Skeletal muscle satellite cell (primary cell): ENCODE data around the gene CYP2R1.
"Not testable (repeated sequence)": the region's sequence is repeated elsewhere in the genome, so short reads cannot be mapped to it uniquely, and the experiment has no call there.

Source experiments
- H3K27me3 ChIP-seq: 2 replicates; pipeline ENCODE4 v1.7.0; 2013; ENCODE audit warnings: low read length; ENCODE audit not compliant: control insufficient read depth, insufficient read depth
- H3K36me3 ChIP-seq: 2 replicates; pipeline ENCODE4 v1.7.0; 2013; ENCODE audit warnings: mild to moderate bottlenecking, control low read depth, low read length; ENCODE audit not compliant: insufficient read depth
- H3K4me1 ChIP-seq: 2 replicates; pipeline ENCODE4 v1.7.0; 2013; ENCODE audit warnings: low read length; ENCODE audit not compliant: control insufficient read depth, insufficient read depth
- H3K4me2 ChIP-seq: 2 replicates; pipeline ENCODE4 v1.7.0; 2013; ENCODE audit warnings: mild to moderate bottlenecking, low read length
- H3K4me3 ChIP-seq: 2 replicates; pipeline ENCODE4 v1.7.0; 2013; ENCODE audit warnings: low read length
- H3K9ac ChIP-seq: 2 replicates; pipeline ENCODE4 v1.7.0; 2013; ENCODE audit warnings: mild to moderate bottlenecking, low read depth, low read length, moderate library complexity
- H3K9me3 ChIP-seq: replicated peaks from 2 replicates; pipeline ENCODE4 v1.7.0; 2013; ENCODE audit warnings: mild to moderate bottlenecking, control low read depth, low read length

CYP2R1 gene

DNA sequence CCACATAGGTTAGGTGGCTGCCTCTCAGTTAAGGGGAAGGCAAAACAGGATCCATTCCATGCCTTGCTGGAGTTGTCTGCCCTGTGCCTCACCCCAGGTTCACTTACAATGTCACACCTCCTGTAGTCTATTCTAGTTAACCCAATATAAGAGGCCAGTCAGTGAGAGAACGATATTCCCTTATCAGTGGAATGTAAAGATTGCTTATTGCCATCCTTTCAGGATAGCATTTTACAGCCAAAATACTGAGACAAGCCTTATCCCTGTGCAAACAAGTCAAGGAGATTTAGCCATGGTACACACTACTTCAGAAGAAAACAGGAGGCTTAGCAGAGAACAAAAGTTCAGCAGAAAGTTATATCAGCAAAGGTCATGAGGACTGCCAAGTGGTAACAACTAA, 5.5 kb downstream of the CYP2R1 start:
- Histone ChIP-seq H3K4me1 (peaks cover 4% of the 10 kb centered on the region), H3K9me3 (no peaks in the 10 kb centered on the region), H3K4me3 (no peak overlapping the region), H3K36me3 (no peaks in the 10 kb centered on the region), H3K27me3 (no peaks in the 10 kb centered on the region), H3K4me2 (no peak overlapping the region), H3K9ac (no peak overlapping the region)

DNA sequence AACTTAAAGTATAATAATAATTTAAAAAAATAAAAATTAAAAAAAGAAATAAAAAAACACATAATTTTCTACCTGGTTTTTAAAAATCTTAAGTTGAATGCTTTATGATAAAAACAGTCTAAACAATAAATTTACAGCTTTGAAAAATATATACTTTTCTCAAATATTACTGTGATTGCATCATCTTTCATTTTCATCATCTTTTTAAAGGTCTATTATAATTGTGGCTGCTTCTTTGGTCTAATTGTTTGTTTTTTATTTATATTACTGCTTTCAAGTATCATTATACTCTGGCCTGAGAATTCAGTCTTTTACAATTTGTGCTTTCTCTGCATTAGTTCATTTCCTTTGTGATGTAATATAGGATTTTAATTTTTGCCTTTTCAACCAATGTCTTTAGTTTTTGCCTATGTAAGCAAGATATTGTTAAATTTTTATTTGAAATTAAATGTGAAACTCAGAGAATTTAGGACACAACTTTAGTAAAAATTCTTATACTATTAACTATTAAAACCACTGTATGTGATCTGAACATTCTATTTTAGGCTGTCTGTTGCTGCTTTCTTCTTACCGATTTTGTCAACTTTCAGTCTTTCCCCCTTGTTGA, 7.3 kb downstream of the CYP2R1 start:
- H3K36me3 ChIP-seq: no peaks in the 10 kb centered on the region
- no peaks in the 10 kb centered on the region for H3K9me3 ChIP-seq
- H3K9ac ChIP-seq: no peak overlapping the region
- H3K4me2 ChIP-seq: no peak overlapping the region
- H3K27me3 ChIP-seq: no peaks in the 10 kb centered on the region
- no peaks in the 10 kb centered on the region for H3K4me1 ChIP-seq
- H3K4me3 ChIP-seq: no peak overlapping the region

DNA sequence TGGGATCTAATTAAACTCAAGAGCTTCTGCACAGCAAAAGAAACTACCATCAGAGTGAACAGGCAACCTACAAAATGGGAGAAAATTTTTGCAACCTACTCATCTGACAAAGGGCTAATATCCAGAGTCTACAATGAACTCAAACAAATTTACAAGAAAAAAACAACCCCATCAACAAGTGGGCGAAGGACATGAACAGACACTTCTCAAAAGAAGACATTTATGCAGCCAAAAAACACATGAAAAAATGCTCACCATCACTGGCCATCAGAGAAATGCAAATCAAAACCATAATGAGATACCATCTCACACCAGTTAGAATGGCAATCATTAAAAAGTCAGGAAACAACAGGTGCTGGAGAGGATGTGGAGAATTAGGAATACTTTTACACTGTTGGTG, 8.3 kb downstream of the CYP2R1 start:
- not testable (repeated sequence) for H3K4me1 ChIP-seq, H3K36me3 ChIP-seq, H3K9ac ChIP-seq, H3K9me3 ChIP-seq, H3K4me2 ChIP-seq, H3K27me3 ChIP-seq, H3K4me3 ChIP-seq

DNA sequence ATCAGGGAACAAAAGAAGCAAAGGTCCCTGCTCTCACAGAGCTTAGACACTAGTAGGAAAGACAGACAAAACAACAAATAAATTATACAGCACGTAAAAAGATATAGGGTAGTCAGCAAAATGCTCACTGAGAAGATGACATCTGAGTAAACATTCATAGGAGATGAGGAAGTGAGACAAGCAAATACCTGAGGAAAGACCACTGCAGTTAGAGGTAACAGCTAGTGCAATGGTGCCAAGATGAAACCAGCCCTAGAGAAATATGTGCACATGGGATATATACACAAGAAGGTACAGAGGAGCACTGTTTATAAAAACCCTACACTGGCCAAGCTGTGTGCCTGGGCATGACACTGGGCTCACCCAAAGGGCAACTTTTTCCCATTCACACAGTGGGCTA, 9.8 kb downstream of the CYP2R1 start:
- H3K4me1 ChIP-seq: no peaks in the 10 kb centered on the region

DNA sequence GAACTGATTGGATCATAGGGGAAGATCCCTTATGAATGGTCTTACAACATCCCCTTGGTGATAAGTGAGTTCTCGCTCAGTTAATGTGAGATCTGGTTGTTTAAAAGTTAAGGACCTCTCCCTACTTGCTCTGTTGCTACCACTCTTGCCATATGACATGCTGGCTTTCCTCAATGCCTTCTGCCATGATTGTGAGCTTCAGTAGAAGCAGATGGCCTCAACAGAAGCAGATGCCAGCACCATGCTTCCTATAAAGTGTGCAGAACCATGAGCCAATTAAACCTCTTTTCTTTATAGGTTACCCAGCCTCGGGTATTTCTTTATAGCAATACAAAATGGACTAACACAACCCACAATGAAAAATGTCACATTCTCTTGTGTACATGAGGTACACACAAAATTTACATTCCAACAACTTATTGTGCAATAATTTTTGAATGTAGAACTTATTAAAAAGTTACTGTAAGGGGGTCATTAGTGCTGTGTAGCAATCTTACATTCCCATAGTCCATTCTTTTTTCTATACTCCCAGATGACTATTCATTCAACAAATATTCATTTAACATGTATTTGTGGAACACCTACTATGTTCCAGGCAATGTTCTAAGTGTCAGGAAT, 10.3 kb downstream of the CYP2R1 start:
- peaks cover 11% of the 10 kb centered on the region for H3K36me3 ChIP-seq
- H3K27me3 ChIP-seq: no peaks in the 10 kb centered on the region
- H3K9me3 ChIP-seq: no peaks in the 10 kb centered on the region
- H3K4me1 ChIP-seq: no peaks in the 10 kb centered on the region
- no peak overlapping the region for H3K9ac ChIP-seq
- no peak overlapping the region for H3K4me3 ChIP-seq
- H3K4me2 ChIP-seq: no peak overlapping the region

More for the DNA sequence above, 9.8 kb downstream of the CYP2R1 start:
- H3K4me3 ChIP-seq: no peak overlapping the region
- H3K4me2 ChIP-seq: no peak overlapping the region
- no peak overlapping the region for H3K9ac ChIP-seq
- peaks cover 11% of the 10 kb centered on the region for H3K36me3 ChIP-seq
- no peaks in the 10 kb centered on the region for H3K9me3 ChIP-seq
- no peaks in the 10 kb centered on the region for H3K27me3 ChIP-seq

DNA sequence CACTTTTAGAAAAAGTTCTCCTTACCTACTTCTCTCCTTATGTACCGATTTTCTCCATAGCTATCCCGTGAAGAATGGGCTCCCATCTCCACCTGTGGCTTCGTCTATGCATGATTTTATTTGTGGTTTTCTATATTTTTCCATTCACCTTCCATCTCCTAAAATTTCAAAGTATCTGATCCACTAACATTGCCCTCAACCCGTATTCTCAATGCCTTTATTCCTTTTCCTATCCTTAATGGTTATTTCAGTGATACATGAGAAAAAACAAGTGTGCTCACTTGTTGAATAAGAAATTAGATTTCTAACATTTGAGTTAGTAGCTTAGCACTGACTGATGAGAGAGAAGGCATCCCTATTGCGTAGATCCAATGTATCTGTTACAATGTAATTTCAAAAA, 16.9 kb downstream of the CYP2R1 start:
- H3K36me3 ChIP-seq: peaks cover 14% of the 10 kb centered on the region
- no peak overlapping the region for H3K4me3 ChIP-seq
- no peak overlapping the region for H3K9ac ChIP-seq
- no peak overlapping the region for H3K4me2 ChIP-seq
- H3K27me3 ChIP-seq: no peaks in the 10 kb centered on the region
- no peaks in the 10 kb centered on the region for H3K4me1 ChIP-seq
- H3K9me3 ChIP-seq: no peaks in the 10 kb centered on the region

- H3K27me3 ChIP-seq: no peaks in the 10 kb centered on the region
- H3K4me3 ChIP-seq: no peak overlapping the region
- H3K9me3 ChIP-seq: no peaks in the 10 kb centered on the region
- peaks cover 14% of the 10 kb centered on the region for H3K36me3 ChIP-seq
- H3K4me2 ChIP-seq: no peak overlapping the region
- H3K4me1 ChIP-seq: no peaks in the 10 kb centered on the region
- no peak overlapping the region for H3K9ac ChIP-seq
Observed at GRCh38 chr11:14873632-14874031, 18.4 kb downstream of the CYP2R1 start.

DNA sequence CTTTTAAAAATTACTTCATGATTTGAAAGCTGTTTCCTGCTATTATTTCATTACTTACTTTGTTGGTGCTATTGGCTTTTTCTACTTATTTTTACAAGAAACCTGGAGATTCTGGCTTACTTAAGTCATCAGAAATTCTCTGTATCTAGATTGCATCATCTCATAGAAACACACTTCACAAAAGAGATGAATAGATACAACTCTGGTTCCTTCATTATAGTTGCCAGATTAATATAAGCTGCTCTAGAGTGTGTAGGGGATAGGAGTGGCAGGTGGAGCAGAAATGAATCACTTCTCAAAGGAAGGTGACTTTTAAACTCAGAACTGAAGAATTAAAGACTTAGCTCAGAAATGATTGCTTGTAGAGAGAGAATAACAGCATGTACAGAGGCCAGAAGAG, 20.0 kb downstream of the CYP2R1 start:
- no peak overlapping the region for H3K4me2 ChIP-seq
- H3K4me3 ChIP-seq: no peak overlapping the region
- H3K4me1 ChIP-seq: no peaks in the 10 kb centered on the region
- H3K36me3 ChIP-seq: peaks cover 3% of the 10 kb centered on the region
- H3K9me3 ChIP-seq: no peaks in the 10 kb centered on the region
- H3K9ac ChIP-seq: no peak overlapping the region
- H3K27me3 ChIP-seq: no peaks in the 10 kb centered on the region

DNA sequence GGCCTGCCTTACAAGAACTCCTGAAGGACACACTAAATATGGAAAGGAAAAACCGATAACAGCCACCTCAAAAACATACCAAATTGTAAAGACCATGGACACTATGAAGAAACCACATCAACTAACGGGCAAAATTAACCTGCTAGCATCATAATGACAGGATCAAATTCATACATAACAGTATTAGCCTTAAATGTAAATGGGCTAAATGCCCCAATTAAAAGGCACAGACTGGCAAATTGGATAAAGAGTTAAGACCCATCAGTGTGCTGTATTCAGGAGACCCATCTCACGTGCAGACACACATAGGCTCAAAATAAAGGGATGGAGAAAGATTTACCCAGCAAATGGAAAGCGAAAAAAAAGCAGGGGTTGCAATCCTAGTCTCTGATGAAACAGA, 28.3 kb downstream of the CYP2R1 start:
- H3K27me3 ChIP-seq, H3K9ac ChIP-seq, H3K36me3 ChIP-seq, H3K4me1 ChIP-seq, H3K4me3 ChIP-seq, H3K9me3 ChIP-seq, H3K4me2 ChIP-seq: not testable (repeated sequence)

- Histone ChIP-seq H3K4me3 (no peak overlapping the region), H3K27me3 (no peaks in the 10 kb centered on the region), H3K36me3 (no peaks in the 10 kb centered on the region), H3K4me1 (no peaks in the 10 kb centered on the region), H3K4me2 (no peak overlapping the region), H3K9ac (no peak overlapping the region), H3K9me3 (no peaks in the 10 kb centered on the region)
Observed at GRCh38 chr11:14861680-14862079, 30.4 kb downstream of the CYP2R1 start.

DNA sequence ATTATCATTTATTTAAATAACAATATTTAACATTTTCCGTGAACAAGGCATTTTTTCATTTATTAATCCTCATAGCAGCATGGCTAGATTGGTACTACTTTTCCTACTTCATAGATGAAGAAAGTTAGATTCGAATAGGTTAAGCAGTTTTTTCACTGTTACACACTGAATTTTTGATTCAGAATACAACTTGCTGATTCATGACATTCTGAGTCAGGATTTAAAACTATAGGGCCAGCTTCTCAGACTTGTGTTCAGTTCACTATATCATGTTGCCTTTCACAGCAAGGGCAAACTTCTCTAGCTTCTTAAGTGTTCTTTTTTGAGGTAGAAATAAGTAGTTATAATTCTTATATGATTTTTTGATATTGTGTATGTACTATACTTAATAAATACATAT, 31.5 kb downstream of the CYP2R1 start:
- Histone ChIP-seq H3K27me3 (peaks cover 4% of the 10 kb centered on the region), H3K36me3 (no peaks in the 10 kb centered on the region), H3K9me3 (no peaks in the 10 kb centered on the region), H3K4me1 (no peaks in the 10 kb centered on the region), H3K9ac (no peak overlapping the region), H3K4me2 (no peak overlapping the region), H3K4me3 (no peak overlapping the region)

- H3K4me3 ChIP-seq: no peak overlapping the region
- no peak overlapping the region for H3K9ac ChIP-seq
- no peaks in the 10 kb centered on the region for H3K4me1 ChIP-seq
- H3K36me3 ChIP-seq: no peaks in the 10 kb centered on the region
- peaks cover 4% of the 10 kb centered on the region for H3K27me3 ChIP-seq
- H3K4me2 ChIP-seq: no peak overlapping the region
- no peaks in the 10 kb centered on the region for H3K9me3 ChIP-seq
Observed at GRCh38 chr11:14858404-14858803, 33.6 kb downstream of the CYP2R1 start.
